ENCODE measurements around the gene PFKFB2. TPM values are rescaled to one million over a fixed set of nuclear protein-coding genes. Genes with fewer than 3 reads are reported as not detected.

Gene PFKFB2
- total RNA-seq, 4 donors from 2014 or later: 3.7 to 5.3 (median 4.1) TPM

DNA sequence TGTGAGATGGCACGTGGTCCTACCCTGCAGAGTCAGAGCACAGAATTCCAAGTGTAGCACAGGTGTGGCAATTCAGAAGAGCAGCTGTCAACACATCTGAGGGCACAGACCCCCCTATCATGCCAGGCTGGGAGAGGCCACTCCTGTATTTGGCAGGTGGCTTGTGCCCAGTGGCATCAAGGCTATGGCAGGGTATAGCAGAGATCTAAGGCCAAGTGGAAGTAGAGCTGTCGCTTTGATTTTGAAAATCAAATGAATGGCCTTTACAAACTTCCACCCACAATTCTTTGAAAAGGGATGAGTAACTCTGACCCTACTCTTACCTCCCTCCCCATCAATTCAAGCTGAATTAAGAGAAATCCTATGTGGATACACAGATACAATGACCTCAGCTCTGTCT, 33.9 kb upstream of the PFKFB2 start:
- 89% methylated on average over 2 of the region's 2 CpGs for WGBS
- intact Hi-C loops (cut with DNase I): no loop called here
- H3K9me3 ChIP-seq: no peaks in the 10 kb centered on the region
- H3K36me3 ChIP-seq: no peaks in the 10 kb centered on the region
- DNase-seq (ENCODE audit: extremely low spot score): no peak
- no peak overlapping the region for H3K27ac ChIP-seq (replicated peaks in 1 of 4)
- H3K27me3 ChIP-seq: no peaks in the 10 kb centered on the region
- H3K4me1 ChIP-seq: peaks cover under 1 to 13% (median 4%) of the 10 kb centered on the region in 4 donors
- no peak for TF ChIP-seq POLR2A (IDR thresholded peaks at IDR 0.05; ENCODE audit: low read depth)
- no peak for TF ChIP-seq EP300 (IDR thresholded peaks at IDR 0.05)
- TF ChIP-seq, protein P1, sequence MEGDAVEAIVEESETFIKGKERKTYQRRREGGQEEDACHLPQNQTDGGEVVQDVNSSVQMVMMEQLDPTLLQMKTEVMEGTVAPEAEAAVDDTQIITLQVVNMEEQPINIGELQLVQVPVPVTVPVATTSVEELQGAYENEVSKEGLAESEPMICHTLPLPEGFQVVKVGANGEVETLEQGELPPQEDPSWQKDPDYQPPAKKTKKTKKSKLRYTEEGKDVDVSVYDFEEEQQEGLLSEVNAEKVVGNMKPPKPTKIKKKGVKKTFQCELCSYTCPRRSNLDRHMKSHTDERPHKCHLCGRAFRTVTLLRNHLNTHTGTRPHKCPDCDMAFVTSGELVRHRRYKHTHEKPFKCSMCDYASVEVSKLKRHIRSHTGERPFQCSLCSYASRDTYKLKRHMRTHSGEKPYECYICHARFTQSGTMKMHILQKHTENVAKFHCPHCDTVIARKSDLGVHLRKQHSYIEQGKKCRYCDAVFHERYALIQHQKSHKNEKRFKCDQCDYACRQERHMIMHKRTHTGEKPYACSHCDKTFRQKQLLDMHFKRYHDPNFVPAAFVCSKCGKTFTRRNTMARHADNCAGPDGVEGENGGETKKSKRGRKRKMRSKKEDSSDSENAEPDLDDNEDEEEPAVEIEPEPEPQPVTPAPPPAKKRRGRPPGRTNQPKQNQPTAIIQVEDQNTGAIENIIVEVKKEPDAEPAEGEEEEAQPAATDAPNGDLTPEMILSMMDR (IDR thresholded peaks at IDR 0.05): no peak
- no peak for TF ChIP-seq POLR2AphosphoS5 (IDR thresholded peaks at IDR 0.05)
- H3K4me3 ChIP-seq: no peak overlapping the region

DNA sequence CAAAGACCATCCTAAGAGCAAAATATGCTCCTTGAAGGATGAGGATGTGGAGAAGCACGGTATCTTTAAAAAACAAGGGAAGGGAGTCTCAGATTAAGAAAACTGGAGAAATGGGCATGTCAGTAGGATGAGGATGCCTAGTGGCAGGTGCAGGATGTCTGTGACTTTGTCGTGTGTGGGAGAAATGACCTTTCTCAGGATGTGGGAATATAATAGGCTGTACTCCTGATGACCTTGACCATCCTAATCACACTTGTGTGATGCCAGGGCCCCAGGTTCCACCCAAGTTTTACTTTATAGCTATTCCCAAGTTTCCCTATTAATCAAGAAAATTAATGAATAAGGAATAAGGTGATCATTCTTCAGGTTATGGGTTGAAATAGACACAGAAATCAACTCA, 33.4 kb upstream of the PFKFB2 start:
- H3K27me3 ChIP-seq: no peaks in the 10 kb centered on the region
- H3K9me3 ChIP-seq: no peaks in the 10 kb centered on the region
- DNase-seq (ENCODE audit: extremely low spot score): no peak
- no peak overlapping the region for H3K27ac ChIP-seq (replicated peaks in 1 of 4)
- 51% methylated on average over 2 of the region's 2 CpGs for WGBS
- intact Hi-C loops (cut with DNase I): no loop called here
- peaks cover 6 to 18% (median 9%) of the 10 kb centered on the region in 4 donors for H3K4me1 ChIP-seq
- no peak for TF ChIP-seq POLR2A (IDR thresholded peaks at IDR 0.05; ENCODE audit: low read depth)
- H3K36me3 ChIP-seq: no peaks in the 10 kb centered on the region
- H3K4me3 ChIP-seq: no peak overlapping the region

DNA sequence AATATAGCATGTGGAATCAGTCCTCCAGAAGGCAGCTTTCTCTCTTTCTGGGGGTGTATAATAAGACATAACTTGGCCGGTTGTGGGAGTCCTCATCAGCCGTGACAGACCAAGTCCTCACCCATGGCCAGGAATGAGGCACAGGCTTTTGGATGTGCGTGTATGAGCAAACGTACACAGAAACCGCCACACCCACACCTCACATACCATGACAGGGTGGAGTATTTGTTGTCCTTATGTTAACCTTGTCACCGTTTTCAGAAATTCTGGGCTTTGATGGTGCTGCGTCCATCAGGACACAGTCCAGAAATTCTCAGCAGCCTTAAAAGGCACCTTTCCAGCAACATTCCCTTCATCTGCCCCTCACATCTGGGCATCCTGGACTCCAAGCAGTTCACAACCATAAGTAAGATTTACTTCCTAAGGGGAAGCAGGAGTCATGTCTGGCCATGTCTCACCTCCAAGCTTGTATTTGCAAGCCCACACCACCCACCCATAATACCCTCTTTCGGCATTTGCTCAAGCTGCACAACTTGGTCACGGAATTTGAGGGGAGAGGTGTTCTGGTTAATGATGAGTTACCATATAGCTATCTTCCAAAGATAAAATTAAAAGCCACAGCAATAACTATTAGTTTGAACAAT, 32.9 kb upstream of the PFKFB2 start:
- Histone ChIP-seq H3K27ac (replicated peaks in 1 of 4) (no peak overlapping the region), H3K4me1 (peaks cover 11 to 23% (median 14%) of the 10 kb centered on the region in 4 donors), H3K27me3 (no peaks in the 10 kb centered on the region), H3K36me3 (no peaks in the 10 kb centered on the region), H3K9me3 (no peaks in the 10 kb centered on the region), H3K4me3 (no peak overlapping the region)
- DNase-seq (ENCODE audit: extremely low spot score): peak; percentile 89
- intact Hi-C loops (cut with DNase I): no loop called here
- no peak for TF ChIP-seq POLR2A (IDR thresholded peaks at IDR 0.05; ENCODE audit: low read depth)
- no peak for TF ChIP-seq EP300 (IDR thresholded peaks at IDR 0.05)
- TF ChIP-seq, protein P1 (IDR thresholded peaks at IDR 0.05): no peak
- no peak for TF ChIP-seq POLR2AphosphoS5 (IDR thresholded peaks at IDR 0.05)
- WGBS: 91% methylated on average over 8 of the region's 9 CpGs

DNA sequence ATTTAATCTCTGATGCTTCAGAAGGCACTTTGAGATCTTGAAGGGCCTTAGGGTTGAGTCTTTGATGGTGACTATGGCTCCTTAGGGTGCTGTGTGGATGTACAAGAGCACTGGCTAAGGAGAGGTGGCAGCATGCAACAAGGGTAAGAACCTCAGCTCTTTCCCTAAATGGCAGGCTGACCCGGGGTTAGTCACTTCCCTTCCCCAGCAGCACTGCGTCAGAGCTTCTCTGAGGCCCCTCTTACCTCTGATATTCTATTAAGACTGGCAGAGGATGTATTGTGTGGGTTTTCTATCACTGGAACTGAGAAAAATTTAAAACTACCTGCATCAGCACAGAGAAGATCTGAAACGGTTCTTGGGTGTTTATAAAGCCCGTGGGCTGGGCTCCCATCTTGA, 32.4 kb upstream of the PFKFB2 start:
- 74% methylated on average over 4 of the region's 4 CpGs for WGBS
- DNase-seq (ENCODE audit: extremely low spot score): peak; percentile 75
- TF ChIP-seq EP300 (IDR thresholded peaks at IDR 0.05): no peak
- no peak for TF ChIP-seq POLR2A (IDR thresholded peaks at IDR 0.05; ENCODE audit: low read depth)
- TF ChIP-seq, protein P1 (IDR thresholded peaks at IDR 0.05): no peak
- TF ChIP-seq POLR2AphosphoS5 (IDR thresholded peaks at IDR 0.05): no peak
- H3K27ac ChIP-seq (replicated peaks in 1 of 4): no peak overlapping the region
- no peak overlapping the region for H3K4me3 ChIP-seq
- intact Hi-C loops (cut with DNase I): no loop called here
- H3K9me3 ChIP-seq: no peaks in the 10 kb centered on the region
- no peaks in the 10 kb centered on the region for H3K27me3 ChIP-seq
- H3K36me3 ChIP-seq: no peaks in the 10 kb centered on the region
- H3K4me1 ChIP-seq: peaks cover 16 to 29% (median 19%) of the 10 kb centered on the region in 4 donors

DNA sequence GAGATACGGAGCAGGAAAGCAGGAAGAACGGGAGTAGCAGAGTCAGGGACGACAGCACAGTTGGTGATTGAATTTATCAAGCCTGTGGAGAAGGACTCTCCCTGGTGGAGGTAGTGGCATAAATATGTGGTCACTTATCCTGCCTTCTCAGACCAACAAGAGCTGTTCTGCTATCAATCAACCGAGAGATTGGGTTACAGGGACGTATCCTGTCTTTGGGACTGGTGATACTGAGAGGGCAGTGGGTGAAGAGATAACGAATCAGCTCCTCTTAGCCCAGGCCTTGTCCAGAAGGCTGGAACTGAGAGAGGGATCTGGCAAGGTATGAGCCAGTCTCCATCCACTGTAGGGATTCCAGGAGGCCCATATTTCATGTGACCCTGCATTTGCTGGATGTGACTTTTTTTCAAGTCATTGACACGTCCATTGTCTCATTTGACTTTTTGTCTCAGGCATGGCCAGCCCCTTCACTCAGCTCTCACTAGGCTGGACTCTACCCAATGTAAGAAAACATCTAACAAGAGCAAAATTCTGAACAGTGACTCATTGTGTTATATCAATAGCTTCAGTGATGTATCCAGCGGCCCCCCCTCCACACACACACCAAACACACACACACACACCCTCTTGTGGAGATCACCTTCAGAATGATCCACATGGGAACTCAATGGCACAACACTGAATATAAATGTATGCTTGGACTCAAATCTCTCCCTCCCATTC, 31.8 kb upstream of the PFKFB2 start:
- TF ChIP-seq POLR2AphosphoS5 (IDR thresholded peaks at IDR 0.05) (no peak), EP300 (IDR thresholded peaks at IDR 0.05) (no peak), POLR2A (IDR thresholded peaks at IDR 0.05; ENCODE audit: low read depth) (no peak)
- TF ChIP-seq, protein P1 (IDR thresholded peaks at IDR 0.05): no peak
- no peaks in the 10 kb centered on the region for H3K27me3 ChIP-seq
- 92% methylated on average over 8 of the region's 8 CpGs for WGBS
- DNase-seq (ENCODE audit: extremely low spot score): peak; percentile 66
- H3K4me3 ChIP-seq: no peak overlapping the region
- peaks cover 22 to 34% (median 25%) of the 10 kb centered on the region in 4 donors for H3K4me1 ChIP-seq
- intact Hi-C loops (cut with DNase I): no loop called here
- H3K27ac ChIP-seq (replicated peaks in 1 of 4): no peak overlapping the region
- no peaks in the 10 kb centered on the region for H3K36me3 ChIP-seq
- no peaks in the 10 kb centered on the region for H3K9me3 ChIP-seq

Data from esophagus muscularis mucosa (tissue), 4 donors.